WI38 (cell line): Measurements from ENCODE around the gene PEX10.

Experiments used
- H3K4me3 ChIP-seq: 2 replicates; pipeline ENCODE4 v1.5.1; 2011; ENCODE audit warnings: low read depth, mild to moderate bottlenecking, control low read depth, low read length
- CTCF ChIP-seq: IDR thresholded peaks from 2 replicates; pipeline ENCODE4 v1.5.1; 2012; ENCODE audit warnings: low read depth, mild to moderate bottlenecking, control low read depth, low read length

Gene PEX10

GRCh38 chr1:2397007-2397679, 15.2 kb downstream of the PEX10 start:
- no peak for TF ChIP-seq CTCF
- H3K4me3 ChIP-seq: no peak overlapping the region

GRCh38 chr1:2396476-2396875, 15.9 kb downstream of the PEX10 start:
- H3K4me3 ChIP-seq: no peak overlapping the region
- TF ChIP-seq CTCF: no peak

GRCh38 chr1:2396059-2396458, 16.3 kb downstream of the PEX10 start:
- no peak overlapping the region for H3K4me3 ChIP-seq
- no peak for TF ChIP-seq CTCF

GRCh38 chr1:2395245-2395644, 17.1 kb downstream of the PEX10 start:
- H3K4me3 ChIP-seq: no peak overlapping the region
- no peak for TF ChIP-seq CTCF

- H3K4me3 ChIP-seq: no peak overlapping the region
- TF ChIP-seq CTCF: no peak
These were observed 17.6 kb downstream of the PEX10 start for GRCh38 chr1:2394761-2395160.

- TF ChIP-seq CTCF: no peak
- no peak overlapping the region for H3K4me3 ChIP-seq
These were observed 18.1 kb downstream of the PEX10 start for GRCh38 chr1:2394220-2394619.

- no peak for TF ChIP-seq CTCF
- H3K4me3 ChIP-seq: no peak overlapping the region
These were observed 18.9 kb downstream of the PEX10 start for GRCh38 chr1:2393471-2393877.
